ENCODE results near the gene ROPN1L. TPM values are rescaled to one million over a fixed set of nuclear protein-coding genes. Genes with fewer than 3 reads are reported as not detected.

Gene ROPN1L
- total and polyA plus RNA-seq, 2 of the 13 experiments (the other 11 are each of a cell fraction or from before 2014, with no cell fraction given): not detected

GRCh38 chr5:10499776-10500175, 58.1 kb downstream of the ROPN1L start (continued):
- no peak for TF ChIP-seq ZBTB20 (CRISPR knock-in tag; IDR thresholded peaks at IDR 0.05; ENCODE audit: borderline replicate concordance, low read depth)
- TF ChIP-seq ERF (CRISPR knock-in tag; IDR thresholded peaks at IDR 0.05): no peak
- no peak for TF ChIP-seq TAF1 (CRISPR knock-in tag; IDR thresholded peaks at IDR 0.05)
- TF ChIP-seq HES4 (CRISPR knock-in tag; IDR thresholded peaks at IDR 0.05; ENCODE audit: borderline replicate concordance): no peak

GRCh38 chr5:10500669-10501068, 59.0 kb downstream of the ROPN1L start:
- Histone ChIP-seq H2AFZ (ENCODE audit: low read length) (no peak overlapping the region), H4K20me1 (ENCODE audit: insufficient read depth, low read length) (no peaks in the 10 kb centered on the region), H3K27me3 (ENCODE audit: control insufficient read depth in 1 of 2, insufficient read depth in 2 of 2, low read length in 2 of 2) (peaks cover 0 to 3% of the 10 kb centered on the region in 2 experiments; a peak in 3 of 5 replicates), H3K9ac (ENCODE audit: insufficient read depth, low read depth, low read length) (no peak overlapping the region), H3K4me1 (ENCODE audit: insufficient read depth, low read length) (peaks cover 17% of the 10 kb centered on the region), H3K79me2 (ENCODE audit: insufficient read depth, low read length) (no peaks in the 10 kb centered on the region), H3K4me2 (ENCODE audit: low read depth, low read length) (no peak overlapping the region), H3K27ac (ENCODE audit: extremely low read length, insufficient read depth, low read length) (no peak overlapping the region), H3K4me3 (replicated peaks in 1 of 3; ENCODE audit: insufficient read depth in 1 of 3, low read depth in 2 of 3, low read length in 3 of 3) (no peak overlapping the region), H3K9me3 (ENCODE audit: low read length) (no peaks in the 10 kb centered on the region), H3K36me3 (replicated peaks in 1 of 2; ENCODE audit: control insufficient read depth in 1 of 2, insufficient read depth in 2 of 2, low read length in 2 of 2) (no peaks in the 10 kb centered on the region)
- no peak for ATAC-seq
- CTCF ChIA-PET (ENCODE audit: low intra/inter-chr PET ratio, low total read pairs): no interaction called here
- 43% methylated on average over 3 of the region's 3 CpGs for WGBS (ENCODE audit: low lambda C conversion rate)
- FAIRE-seq: no peak
- intact Hi-C loops (cut with micrococcal nuclease; ENCODE audit: unreplicated experiment): no loop called here
- POLR2A ChIA-PET: no interaction called here
- no peak for DNase-seq (ENCODE audit: low spot score)
- in situ Hi-C loops (cut with HindIII; ENCODE audit: extremely low pct_ligation_motif_present, low pct_unique_long_range_greater_than_20kb): no loop called here
- TF ChIP-seq ZNF496 (CRISPR knock-in tag; IDR thresholded peaks at IDR 0.05; ENCODE audit: insufficient replicate concordance) (no peak), SIN3B (IDR thresholded peaks at IDR 0.05; ENCODE audit: low read length) (no peak), CHD2 (IDR thresholded peaks at IDR 0.05; ENCODE audit: low read depth, low read length) (no peak), KAT7 (CRISPR knock-in tag; IDR thresholded peaks at IDR 0.05; ENCODE audit: borderline replicate concordance) (no peak), ZNF703 (CRISPR knock-in tag; IDR thresholded peaks at IDR 0.05; ENCODE audit: borderline replicate concordance) (no peak), ZSCAN9 (CRISPR knock-in tag; IDR thresholded peaks at IDR 0.05; ENCODE audit: borderline replicate concordance) (no peak), ZNF547 (CRISPR knock-in tag; IDR thresholded peaks at IDR 0.05) (no peak), ZNF10 (CRISPR knock-in tag; IDR thresholded peaks at IDR 0.05; ENCODE audit: borderline replicate concordance, low read depth) (no peak), ZNF879 (CRISPR knock-in tag; IDR thresholded peaks at IDR 0.05) (no peak), NCOA2 (CRISPR knock-in tag; IDR thresholded peaks at IDR 0.05) (no peak), HNRNPH1 (optimal IDR thresholded peaks at IDR 0.05; ENCODE audit: low read depth, low read length) (no peak)
- BruUV-seq (replicated peaks): no TSS peak
